NCI-H82 treated with DMSO at 0.1 percent for 48 hours (cell line): ENCODE measurements around the gene ELL2.

ENCODE experiments used
- DNase-seq: peaks from one replicate; lab custom pipeline; 2025; ENCODE audit not compliant: unreplicated experiment; lab: John Stamatoyannopoulos, UW

Gene ELL2

DNA sequence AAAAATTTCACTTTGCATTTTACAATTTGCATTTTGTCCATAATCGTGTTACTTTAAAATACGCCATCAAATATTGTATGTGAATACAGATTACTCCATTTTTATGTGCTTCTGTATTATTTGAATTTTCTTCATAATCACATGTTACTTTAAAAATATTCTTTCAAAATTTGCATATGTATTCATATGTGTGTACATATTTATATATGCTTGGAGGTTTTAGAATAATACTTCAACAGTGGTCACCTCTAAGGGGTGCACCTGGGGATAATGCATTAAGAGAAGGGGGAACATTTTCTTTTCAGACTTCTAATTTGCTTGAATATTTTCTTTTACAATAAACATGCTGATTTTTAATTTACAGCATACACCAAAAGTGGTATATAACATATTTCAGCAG is 21.9 kb upstream of the ELL2 start:
- DNase-seq, result no peak

- no peak for DNase-seq
These were observed 21.4 kb upstream of the ELL2 start for GRCh38 chr5:95983080-95983479.

GRCh38 chr5:95976606-95977005 is 15.0 kb upstream of the ELL2 start:
- no peak for DNase-seq

GRCh38 chr5:95975703-95976102 is 14.1 kb upstream of the ELL2 start:
- no peak for DNase-seq

- DNase-seq, result no peak
These were observed 12.2 kb upstream of the ELL2 start for GRCh38 chr5:95973793-95974325.

GRCh38 chr5:95972196-95972595 is 10.5 kb upstream of the ELL2 start:
- DNase-seq, result no peak

- DNase-seq, result no peak
These were observed 8.7 kb upstream of the ELL2 start for GRCh38 chr5:95970359-95970704.

- DNase-seq, result no peak
These were observed 8.2 kb upstream of the ELL2 start for GRCh38 chr5:95969651-95970358.

DNA sequence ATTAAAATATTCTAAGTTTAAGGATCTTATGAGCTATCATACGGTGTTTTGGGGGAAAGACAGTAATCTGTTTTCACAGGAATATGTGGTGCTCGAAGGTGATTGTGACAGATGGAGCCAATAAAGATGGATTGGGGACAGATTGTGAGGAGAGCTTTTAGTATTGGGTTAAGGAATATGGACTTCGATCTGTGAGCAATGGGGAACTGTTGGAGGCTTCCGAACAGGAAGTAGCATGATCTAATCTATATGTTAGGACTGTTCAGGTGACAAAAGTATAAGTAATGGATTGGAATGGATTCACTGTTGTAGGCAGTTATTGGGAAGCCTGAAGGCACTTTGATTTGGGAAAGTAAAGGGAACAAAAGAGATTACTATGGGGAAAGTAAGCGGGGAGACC is 7.4 kb upstream of the ELL2 start:
- no peak for DNase-seq

DNA sequence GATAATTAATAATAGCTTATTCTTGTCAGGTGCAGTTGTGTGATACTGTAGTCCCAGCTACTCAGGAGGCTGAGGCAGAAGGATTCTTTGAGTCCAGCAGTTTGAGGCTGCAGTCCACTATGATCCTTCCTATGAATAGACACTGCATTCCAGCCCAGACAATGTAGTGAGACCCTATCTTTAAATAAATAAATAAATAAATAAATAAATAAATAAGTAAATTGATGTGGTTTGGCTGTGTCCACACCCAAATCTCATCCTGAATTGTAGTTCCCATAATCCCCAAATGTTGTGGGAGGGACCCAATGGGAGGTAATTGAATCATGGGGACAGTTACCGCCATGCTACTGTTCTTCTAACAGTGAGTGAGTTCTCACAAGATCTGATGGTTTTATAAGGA is 5.6 kb upstream of the ELL2 start:
- no peak for DNase-seq

DNA sequence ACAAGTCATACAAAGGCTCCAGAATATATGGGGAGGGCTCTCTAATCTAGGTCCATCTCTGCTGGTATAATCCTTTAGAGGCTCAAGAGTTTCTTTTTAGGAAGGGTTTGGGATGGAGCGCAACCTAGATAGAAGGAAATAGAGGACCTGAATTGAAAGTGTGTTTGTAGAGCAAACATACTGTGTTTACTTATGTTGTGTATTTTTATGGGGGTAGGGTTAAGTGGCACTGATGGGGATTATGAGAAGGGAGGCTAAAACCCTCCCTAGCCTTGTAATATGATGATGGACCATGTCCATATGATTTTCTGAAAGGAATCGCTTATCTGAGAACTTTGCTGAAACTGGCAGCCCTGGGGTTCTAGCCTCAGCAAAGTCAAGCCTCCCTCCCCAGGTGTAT is 4.4 kb upstream of the ELL2 start:
- no peak for DNase-seq

DNA sequence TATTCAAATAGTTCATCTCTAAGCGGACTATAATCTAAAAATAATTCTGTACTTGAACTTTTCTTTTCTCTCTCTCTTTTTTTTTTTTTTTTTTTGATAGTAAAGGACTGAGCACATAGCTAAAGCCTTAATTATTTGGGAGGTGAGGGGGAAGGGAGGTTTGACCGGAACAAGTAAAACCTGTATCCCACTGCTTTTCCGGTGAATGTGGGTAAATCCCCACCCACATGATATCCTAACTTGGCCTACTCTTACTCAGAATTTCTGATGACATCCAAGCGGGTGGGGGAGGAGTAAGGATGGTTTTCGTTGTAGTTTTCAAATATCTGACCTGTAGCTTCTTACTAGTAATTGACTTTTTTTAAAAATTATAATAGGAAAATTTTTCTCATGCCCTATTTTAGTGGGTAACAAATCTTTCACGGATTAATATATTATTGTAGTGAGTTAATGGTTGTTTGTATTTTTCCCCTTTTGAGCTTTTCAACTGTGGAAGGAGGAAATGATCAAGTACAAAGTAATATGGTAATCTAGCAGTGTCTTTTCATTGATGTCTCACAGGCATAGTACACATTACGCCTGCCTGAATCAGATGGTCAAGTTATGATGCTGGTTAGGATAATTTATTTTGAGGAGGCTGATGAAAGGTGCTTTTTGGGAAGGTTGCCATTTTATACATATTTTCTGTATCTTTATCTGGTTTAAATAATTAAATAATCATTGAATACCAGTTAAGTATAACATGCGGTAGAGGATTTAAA is 2.2 kb upstream of the ELL2 start:
- DNase-seq, result no peak

GRCh38 chr5:95962785-95963184 is 1.1 kb upstream of the ELL2 start:
- peak; percentile 57 for DNase-seq

- DNase-seq, result no peak
These were observed 773 bp upstream of the ELL2 start for GRCh38 chr5:95962475-95962773.

DNA sequence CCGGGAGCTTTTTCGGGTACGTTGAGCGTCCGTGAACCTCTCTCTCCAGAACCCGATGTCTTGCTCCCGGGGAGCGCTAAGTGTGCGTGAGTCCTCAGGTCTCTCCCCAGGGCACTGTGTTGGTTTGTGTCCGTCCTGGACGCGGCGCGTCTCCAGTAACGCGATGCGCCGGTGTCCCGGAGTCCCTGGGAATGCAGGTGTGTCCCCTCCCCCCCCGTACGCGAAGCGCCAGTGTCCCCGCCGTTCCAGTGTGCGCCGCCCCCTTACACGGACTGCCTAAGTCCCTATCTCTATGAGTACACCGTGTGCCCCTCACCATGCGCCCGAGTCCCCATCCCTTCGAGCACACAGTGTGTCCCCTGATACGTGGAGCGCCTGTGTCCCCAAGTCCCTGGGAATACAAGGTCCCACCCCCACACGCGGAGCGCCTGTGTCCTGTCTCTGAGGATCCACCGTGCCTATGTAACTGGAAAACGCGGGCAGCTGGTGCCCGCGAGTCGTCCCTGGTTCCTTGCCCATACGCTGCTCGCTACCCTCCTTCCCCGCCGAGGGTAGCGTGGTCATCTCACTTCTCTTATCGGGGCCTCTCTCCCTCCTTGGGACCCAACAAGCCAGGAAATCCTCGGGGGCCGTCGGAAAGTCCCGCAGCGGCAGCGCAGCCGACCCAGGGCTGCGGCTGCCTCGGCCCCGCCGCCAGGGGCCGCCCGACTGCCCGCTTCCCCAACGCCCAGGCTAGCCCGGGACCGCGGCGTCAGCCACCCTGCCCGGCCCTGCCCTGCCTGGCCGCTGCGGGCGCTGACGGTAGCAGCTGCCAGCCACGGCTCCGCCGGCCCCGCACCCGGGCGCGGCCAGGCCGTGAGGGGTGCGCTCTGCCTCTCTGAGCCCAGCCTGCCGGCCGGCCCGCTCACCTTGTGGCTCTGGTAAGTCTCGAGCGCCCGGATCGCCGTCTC is 709 bp downstream of the ELL2 start:
- DNase-seq, result no peak

DNA sequence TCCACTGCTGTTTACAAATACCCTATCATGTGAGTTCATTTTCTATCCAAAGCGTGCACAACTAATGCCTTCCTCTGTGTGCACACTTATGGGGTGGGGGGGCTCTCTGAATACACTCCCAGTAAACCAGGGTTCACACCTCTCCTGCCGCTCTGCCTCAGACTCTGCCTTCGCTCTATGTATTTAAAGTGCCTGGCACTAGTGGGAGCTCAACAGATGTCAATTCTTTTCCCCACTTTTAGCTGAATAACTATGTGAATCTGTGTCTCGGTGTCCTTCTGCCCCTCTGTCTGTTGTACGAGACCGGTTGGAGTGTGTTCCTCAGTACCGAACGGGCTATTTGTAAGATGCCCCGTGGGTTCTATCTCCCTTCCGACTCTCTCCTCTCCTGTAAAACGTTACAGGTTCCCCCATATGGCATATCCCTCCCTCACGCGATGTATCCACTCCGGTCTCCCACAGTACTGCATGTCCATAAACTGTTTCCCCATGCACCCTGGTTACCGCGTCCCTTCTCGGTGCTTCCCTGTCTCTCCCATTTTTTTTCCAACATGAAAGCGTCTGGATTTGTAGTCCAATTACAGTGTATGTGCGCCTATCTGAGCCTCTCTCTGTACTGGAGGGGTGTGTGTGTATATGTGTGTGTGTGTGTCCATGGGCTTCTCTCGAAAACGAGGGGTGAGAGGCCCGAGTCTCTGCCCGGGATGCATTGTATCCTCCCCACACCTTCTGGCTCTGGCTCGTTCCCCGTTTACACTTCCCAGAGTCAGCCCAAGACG is 1.6 kb downstream of the ELL2 start:
- DNase-seq, result no peak

DNA sequence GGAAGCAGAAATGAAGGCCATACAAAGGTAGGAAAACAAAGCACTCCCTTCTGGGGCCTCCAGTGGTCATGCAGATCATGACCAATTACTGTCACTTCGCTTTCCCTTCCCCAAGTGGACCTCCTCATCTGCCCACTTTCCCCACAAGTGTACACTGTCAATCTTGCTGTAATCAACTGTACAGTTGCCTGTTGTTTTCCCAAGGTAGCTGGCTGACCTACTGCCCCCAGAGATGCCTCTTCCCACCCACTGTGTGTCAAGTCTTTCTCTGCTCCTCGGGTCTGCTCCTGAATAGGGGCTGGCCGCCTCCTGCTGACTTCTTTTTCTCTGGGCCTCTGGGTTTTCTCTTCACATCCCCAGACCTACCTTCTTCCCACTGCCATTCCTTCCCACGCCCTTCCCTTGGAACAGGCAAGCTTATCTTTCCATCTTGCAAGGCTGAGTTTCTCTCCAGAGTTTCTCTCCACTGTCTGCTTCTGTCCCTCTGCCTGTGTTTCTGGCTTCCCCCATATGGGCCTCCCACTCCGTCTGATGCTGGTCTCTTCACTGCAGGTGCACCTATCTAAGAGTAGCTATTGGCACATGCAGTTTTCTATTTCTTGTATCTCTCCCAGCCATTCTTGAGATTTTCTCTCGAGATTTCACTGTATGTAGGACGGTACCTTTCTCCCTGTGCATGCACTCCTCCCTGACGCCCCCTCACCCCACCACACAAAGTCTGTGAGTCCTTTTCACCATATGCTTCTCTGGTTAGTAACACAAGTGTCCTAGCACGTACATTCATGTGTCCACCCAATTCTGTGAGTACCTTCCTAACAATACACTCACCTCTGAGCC is 2.4 kb downstream of the ELL2 start:
- DNase-seq, result no peak

GRCh38 chr5:95958310-95959014 is 3.2 kb downstream of the ELL2 start:
- no peak for DNase-seq

GRCh38 chr5:95957561-95958203 is 4.0 kb downstream of the ELL2 start:
- no peak for DNase-seq
